Hematopoietic multipotent progenitor cell (in vitro differentiated cells): ENCODE measurements around the gene FBL. TPM values are rescaled to one million over a fixed set of nuclear protein-coding genes. Genes with fewer than 3 reads are reported as not detected.
"Not testable (repeated sequence)": the region's sequence is repeated elsewhere in the genome, so short reads cannot be mapped to it uniquely, and the experiment has no call there.

Source experiments
- DNase-seq, 3 donors: peaks; one replicate each; pipeline ENCODE4 v3.0.0-alpha.2; 2011 to 2015; ENCODE audit warnings: low read depth in 2 of 3, low spot score in 2 of 3
- total RNA-seq: library from RNA; depleted of rRNA; stranded (reverse); fragments of >200 nt; gene quantifications from one replicate; pipeline ENCODE4 v1.2.3, GENCODE V29; 2012

The FBL gene
- total RNA-seq, 1 donor = 870 TPM

DNA sequence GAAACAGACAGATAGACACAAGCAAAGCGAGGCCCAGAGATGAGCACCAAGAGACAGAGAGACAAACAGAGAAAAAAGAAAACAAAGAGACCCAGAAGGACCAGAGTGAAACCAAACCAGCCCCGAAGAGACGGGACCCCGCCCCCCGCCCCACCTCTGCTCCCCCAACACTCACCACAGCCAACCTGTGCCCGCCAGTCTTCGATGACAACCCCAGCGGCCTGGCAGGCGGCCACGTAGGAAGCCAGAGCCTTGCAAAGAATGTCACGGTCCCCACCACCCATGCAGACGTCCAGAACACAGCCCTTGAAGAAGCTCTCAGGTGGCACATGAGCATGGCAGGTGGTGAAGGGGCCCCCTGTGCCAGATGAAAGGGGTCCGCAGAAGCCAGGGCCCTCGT is 31.3 kb upstream of the FBL start:
- peak in 1 of 3 donors; percentile 21 for DNase-seq

DNA sequence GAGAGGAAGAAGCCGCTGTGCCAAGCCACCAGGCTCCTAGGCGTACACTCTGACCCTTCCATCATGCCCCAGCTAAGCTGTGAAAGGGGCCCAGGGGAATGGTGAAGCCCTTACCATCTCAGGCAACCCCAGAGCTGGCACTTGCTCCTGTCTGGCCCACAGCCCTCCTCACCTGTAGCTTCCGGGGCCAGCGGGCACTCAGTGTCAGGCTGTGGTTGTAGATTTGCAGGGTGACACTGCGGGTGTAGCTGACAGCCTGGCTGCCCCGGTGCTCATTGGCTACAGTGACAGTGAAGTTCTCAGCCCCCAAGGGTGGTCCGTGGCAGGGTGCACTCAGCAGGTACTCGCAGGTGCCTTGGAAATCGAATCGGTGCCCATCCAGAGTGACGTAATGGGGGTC is 30.3 kb upstream of the FBL start:
- DNase-seq = not testable (repeated sequence)

DNA sequence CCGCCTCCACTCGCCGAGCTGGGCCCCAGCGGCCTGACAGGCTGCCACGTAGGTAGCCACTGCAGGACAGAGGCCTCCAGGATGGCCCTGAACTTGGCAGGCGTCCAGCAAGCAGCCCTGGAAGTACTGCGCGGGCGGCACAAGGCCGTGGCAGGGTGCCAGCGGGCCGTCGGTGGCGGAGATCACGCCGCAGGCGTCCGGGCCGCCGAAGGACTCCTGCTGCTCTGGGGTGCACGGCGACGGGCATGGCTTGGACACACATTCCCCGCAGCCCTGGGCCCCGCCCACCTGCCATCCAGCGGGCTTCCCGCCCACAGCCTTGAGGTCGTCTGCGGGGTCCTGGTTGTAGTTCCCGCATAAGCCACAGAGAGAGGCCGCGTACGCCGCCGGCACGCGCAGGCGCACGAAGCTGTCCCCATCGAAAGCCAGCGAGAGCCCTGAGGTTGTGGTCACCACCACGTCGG is 29.3 kb upstream of the FBL start:
- DNase-seq = not testable (repeated sequence)

DNA sequence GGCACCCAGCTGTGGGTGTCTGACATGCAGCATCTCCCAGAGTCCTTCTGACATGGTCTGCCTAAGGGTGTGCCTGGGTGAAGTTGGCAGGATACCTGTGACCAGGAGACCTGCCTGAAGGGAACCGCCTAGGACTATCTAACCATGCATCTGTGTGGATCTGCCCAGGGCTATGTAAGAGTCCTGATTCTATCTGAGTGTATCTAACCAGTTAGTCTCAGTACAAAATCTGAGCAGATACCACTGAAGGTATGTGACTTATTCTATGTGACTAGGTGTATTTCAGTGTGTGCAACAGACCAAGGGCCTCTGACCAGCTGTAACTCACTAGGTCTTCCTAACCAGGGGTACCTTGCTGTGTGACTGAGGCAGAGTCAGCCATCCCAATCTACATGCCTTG is 28.2 kb upstream of the FBL start:
- no peak for DNase-seq

DNA sequence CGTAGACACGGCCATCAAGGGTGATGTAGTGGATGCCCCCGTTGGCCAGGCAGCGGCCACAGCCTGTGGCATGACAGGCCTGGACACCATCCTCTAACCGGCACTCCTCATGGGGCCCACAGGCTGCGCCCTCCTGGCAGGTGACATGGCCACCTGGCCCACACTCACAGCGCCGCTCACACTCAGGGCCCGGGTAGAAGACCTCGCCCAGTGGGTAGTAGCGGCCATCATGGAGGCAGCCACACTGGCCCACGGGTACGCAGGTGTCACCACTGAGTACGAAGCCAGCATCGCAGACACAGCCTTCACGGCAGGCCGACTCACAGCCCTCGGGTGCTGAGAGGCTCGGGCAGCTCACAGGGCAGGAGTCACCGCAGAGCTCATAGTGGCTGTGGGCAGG is 27.2 kb upstream of the FBL start:
- DNase-seq = no peak

DNA sequence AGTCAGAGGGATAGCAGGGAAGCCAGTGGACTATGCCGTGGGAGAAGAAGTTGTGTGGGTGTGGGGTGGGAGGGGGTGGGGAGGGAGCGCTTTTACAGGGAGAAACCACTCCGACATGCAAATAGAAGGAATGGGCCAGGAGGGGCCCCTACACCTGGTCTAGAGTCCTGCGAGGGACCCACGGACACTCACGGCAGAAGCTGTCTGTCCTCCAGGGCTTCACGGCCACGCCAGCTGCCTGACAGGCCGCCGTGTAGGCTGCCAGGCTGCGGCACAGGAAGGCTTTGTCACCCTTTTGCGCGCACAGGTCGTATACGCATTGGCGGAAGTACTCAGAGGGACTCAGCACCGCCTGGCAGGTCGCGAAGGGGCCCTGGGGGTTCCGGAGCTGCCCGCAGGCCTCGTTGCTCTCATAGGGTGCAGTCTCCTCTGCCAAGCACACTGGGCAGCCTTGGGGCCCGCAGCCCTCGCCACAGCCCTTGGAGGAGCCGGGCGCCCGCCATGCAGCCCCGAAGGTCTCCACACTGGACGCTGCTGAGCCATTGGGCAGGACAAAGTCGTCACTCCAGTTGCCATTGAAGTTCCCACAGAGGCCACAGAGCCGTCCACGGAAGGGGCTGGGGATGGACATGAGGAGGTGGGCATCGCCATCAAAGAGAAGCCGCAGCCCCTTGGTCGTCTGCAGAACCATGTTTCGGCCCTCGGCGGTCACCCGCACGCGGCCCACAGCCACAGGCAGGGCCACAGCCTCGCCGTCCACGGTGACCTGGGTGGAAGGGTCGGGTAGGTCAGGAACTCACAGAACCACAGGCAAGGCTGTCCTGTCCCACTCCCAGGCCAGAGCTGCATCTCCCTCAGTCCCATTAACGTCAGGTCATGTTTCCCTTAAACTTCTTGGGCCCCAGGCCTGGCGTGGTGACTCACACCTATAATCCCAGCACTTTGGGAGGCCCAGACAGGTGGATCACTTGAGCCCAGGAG is 26.0 kb upstream of the FBL start:
- DNase-seq = no peak

DNA sequence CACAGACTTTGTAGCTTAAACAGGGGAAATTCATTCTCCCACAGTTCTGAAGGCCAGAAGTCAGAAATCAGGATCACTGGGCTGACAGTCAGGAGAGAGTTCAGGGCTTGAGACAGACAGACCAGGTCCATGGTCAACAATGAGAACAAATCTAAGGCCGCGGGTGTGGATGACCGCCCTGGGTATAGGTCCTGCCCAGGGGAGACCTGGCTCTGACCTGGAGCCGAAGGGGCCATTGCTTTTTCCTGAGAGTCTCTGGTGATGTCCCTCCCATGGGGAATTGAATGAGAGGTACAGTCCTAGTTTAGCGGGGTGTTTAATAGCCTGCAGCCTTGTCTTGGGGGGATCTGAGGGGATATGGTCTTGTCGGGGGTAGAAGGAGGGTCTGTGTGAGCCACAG is 25.2 kb upstream of the FBL start:
- no peak for DNase-seq

DNA sequence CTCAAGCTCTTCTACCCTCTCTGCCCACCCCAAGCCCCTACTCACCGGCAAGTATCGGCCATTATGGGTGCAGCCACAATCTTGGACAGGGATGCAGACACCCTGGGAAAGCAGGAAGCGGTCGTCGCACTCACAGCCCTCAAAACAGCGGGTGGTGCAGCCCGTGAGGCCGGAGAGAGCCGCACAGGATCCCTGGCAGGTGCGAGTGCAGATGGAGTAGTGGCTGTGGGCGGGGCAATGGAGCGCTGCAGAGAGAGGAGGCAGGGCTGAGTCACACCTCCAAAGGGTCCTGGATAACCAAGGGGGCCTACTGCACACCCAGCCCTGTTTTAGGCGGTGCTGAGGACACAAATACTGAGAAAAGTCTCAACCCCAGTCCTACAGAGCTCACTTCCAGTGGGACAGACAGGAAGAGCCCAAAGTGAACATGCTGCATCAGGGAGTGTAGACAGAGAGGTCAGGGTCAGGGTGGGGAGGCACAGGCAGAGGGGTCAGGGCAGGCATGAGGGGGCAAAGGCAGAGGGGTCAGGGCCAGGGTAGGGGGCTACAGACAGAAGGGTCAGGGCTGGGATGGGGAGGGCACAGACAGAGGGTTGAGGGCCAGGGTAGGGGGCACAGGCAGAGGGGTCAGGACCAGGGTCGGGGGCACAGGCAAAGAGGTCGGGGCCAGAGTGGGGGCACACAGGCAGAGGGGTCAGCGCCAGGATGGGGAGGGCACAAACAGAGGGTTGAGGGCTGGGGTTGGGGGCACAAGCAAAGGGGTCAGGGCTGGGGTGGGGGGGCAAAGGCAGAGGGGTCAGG is 24.2 kb upstream of the FBL start:
- DNase-seq = no peak

DNA sequence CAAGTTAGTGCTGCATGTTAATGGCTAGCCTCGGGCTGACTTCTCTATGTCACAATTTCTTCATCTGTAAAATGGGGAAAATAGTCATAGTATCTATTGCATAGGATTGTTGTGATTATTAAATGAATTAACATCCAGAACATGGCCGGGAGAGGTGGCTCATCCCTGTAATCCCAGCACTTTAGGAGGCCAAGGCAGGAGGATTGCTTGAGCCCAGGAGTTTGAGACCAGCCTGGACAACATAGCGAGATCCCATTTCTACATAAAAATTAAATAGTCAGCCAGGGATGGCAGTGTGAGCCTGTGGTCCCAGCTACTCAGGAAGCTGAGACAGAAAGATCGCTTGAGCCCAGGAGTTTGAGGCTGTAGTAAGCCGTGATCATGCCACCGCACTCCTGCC is 21.8 kb upstream of the FBL start:
- DNase-seq = no peak

DNA sequence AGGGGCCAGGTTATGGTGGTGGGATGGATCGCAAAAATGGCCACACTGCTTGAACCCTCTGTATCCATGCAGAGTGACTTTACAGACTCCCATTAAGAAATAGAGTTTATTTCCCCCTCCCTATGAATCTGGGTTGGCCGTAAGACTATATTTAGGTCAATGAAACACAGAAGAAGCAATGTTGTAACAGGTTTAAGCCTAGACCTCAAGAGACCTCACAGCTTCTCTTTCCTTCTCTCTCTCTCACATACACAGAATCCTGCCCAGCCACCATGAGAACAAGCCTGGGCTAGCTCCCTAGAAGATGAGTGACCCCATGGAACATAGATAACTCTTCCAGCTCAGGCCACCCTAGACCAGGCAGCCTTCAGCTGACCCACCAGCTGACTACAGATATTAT is 21.0 kb upstream of the FBL start:
- DNase-seq = no peak

DNA sequence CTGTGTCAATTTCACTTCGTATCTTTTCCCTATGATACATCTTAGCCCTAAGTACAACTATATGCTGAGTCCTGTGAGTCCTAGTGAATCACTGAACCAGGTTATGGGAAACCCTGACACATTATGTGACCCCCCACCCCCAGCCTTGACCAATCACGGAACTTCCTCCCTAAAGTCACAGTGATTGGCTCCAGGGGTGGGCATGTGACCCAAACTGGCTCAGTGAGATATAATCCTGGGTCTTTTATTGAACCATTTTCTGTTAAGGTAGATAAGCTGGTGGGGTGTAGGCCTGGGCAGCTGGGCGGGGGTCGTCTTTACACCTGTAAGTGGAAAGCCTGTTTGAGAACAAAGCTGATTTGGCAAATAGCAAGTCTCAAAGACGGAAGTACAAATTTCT is 19.8 kb upstream of the FBL start:
- no peak for DNase-seq

DNA sequence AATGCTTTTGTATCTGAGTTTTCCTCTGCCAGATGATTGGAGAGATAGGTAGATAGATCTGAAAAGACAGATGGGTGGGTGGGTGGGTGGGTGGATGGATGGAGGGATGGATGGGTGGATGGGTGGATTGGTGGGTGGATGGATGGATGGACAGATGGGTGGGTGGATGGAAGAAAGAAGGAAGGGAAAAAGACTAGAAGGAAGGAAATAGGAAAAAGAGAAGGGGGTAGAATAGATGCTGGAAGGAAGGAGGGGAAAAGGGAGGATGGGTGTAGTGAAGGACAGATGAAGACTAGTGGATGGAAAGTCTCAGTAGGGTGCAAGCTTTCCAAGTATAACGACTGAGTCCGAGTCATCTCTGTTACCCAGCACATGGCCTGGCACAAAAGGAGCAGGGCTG is 19.0 kb upstream of the FBL start:
- no peak for DNase-seq

DNA sequence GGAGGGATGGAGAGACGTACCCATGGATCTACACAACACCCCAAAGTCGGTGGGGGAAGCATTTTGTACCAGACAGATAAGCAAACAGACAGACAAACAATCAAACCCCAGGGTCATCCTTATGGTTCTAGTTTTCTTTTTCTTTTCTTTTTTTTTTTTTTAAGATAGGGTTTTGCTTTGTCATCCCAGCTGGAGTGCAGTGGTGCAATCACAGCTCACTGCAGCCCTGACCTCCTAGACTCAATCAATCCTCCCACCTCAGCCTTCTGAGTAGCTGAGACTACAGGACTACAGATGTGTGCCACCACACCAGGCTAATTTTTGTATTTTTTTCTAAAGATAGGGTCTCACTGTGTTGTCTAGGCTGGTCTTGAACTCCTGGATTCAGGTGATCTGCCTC is 17.9 kb upstream of the FBL start:
- no peak for DNase-seq

DNA sequence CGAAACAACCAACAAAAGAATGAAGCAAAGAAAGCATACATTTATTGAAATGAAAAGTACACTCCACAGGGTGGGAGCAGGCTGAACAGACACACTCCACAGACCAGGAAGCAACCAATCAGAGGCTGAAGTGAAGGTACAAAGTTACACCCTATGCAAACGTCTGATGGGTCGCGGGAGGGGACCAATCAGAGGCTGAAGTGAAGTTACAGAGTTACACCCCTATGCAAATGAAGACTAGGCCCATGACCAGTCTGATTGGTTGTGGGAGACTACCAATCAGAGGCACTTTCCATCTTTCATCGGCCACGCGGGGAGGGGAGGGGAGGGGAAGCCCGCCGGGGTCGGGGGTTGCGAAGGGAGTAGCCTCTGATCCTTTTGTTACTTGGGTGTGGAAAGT is 12.4 kb upstream of the FBL start:
- DNase-seq = no peak

DNA sequence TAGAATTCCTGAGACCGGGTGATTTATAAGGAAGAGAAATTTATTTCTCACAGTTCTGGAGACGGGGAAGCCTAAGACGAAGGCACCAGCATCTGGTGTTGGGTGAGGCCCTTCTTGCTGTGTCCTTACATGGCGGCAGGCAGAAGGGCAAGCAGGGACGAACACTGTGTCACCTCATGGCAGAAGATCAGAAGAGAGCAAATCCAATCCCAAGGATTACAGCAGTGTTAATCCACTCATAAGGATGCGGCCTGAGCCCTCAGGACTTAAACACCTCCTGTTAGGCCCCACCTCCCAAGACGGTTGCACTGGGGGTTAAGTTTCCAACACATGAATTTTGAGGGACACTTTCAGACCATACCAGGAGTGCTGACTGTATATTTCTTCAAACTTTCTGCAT is 6.7 kb upstream of the FBL start:
- DNase-seq = no peak

DNA sequence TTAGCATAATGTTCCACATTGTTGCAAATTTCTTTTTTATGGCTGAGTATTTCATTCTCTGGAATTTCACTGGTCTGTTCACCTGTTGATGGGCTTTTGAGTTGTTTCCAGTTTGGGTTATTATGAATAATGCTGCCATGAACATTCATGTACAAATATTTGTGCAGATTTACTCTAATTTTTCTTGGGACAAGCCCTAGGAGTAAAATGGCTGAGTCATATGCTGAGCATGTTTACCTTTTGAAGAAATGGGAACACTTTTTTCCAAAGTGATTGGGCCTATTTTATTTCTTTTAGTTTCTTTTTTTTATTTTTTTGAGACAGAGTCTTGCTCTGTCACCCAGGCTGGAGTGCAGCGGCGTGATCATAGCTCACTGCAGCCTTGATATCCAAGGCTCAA is 4.7 kb upstream of the FBL start:
- DNase-seq = no peak

DNA sequence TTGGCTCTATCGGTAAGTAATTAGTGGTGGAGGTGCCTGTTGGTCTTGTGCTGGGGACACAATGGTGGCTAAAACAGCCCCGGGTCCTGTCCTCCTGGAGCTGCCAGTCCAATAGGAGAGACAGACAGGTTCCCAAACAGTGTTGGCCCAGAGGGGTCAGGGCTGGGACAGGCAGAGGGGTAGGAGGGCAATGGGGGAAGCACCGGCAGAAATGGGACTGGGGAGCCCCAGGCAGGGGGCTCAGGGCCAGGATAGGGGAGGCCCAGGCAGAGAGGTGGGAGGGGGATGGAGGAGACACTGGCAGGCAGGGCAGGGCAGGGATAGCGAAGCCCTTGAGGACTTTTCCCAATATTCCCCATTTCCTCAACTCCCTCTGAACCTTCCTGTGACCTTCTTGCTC is 2.2 kb upstream of the FBL start:
- DNase-seq = no peak

DNA sequence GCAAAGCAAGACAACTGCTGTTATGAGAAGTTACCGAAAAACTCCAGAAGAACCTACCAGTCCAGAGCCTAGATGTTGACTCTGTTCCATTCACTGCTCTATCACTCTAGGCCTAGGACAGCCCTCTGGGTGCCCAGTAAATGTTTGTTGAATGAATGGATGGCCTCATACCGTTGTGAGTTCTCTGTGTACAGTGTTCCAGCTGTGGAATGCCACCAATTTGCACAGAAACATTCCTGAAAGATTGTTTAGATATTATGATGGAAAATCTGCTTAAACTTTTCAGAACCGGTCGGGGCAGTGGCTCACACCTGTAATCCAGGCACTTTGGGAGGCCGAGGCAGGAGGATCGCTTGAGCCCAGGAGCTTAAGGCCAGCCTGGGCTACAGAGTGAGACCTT is 1.3 kb upstream of the FBL start:
- DNase-seq = no peak

DNA sequence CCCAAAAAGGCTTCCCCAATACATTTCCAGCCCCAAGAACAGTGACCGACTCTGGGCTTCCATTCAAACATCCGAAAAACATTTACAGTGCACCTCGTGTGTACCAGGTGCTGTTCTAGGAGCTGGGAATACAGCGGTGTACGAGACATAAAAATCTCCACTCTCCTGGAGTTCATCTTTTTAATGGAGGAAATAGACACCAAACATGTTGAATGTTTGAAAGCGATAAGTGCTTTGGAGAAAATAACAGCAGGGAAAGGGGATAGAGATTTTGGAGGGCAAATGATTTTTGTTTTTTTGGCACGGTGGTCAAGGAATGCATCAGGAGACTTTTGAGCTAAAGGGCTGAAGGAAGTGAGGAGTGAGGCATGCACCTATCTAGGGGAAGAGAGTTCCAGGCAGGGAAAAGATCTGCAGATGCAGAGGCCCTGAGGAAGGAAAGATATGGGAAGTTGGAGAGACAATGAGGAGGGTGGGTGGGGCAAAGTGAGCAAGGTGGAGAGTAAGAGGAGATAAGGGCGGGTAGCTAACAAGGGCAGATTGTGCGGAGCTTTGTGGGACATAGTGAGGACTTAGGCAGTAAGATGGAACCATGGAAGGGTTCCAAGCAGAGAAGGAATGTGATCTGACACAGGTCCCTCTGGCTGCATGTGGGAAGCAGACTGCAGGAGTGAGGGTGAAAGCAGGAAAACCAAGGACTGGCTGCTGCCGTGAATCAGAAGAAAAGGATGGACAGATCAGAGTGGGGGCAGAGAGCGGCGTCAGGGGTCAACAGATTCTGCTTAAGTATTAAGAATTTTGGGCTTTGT is 703 bp upstream of the FBL start:
- no peak for DNase-seq

DNA sequence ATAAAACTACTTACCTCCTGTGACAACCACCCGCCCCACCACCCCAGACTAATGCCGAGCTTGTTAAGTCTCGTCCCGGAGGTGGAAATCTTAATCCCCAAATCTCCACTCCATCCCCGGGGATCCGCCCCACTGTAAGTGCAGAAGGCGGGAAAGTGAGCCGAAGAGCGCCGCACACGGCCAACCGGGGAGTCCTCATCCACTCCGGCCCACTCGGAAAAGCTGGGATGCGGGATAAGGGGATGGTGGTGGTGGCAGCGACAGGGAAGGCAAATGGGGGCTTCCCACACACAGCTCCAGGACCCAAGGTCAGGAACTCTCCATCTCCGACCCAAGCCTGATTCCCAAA is 621 bp downstream of the FBL start:
- DNase-seq = no peak

DNA sequence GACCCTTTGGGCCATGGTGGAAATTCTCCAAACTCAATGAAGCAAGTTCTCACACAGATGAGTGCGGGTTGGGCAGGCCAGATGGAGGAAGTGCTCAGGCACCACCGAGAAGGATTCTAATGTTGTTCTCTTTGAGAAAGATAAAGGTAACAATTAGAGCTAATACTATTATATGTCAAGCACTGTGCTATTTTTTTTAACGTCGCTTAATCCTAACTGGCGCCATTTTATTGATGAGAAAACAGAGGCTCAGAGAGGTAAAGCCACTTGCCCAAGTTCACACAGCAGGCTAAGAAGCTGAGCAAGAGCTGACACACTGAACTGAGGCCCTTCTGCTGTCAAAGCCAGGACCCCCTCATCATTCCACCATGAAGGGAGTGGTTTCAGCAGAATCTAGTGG is 1.0 kb downstream of the FBL start:
- DNase-seq = no peak
